OCI-LY7 (cell line): ENCODE data around the gene DLGAP1. TPM values are rescaled to one million over a fixed set of nuclear protein-coding genes. Genes with fewer than 3 reads are reported as not detected.

ENCODE experiments used
- BruUV-seq: library from RNA; stranded (reverse); fragments of 400-500 nt; replicated peaks from 2 replicates; lab custom pipeline; 2021; lab: Mats Ljungman, UMichigan
- CTCF ChIA-PET: fragments of 300-600 bp; sonication (Branson Sonifier 250); formaldehyde crosslinking; loops from one replicate; lab custom pipeline; 2022; ENCODE audit warnings: antibody characterized with exemption; ENCODE audit not compliant: unreplicated experiment; lab: Charles Lee
- POLR2A ChIA-PET: fragments of 300-600 bp; sonication (Branson Sonifier 250); formaldehyde crosslinking; loops from one replicate; lab custom pipeline; 2022; ENCODE audit warnings: antibody characterized with exemption; lab: Charles Lee
- DNase-seq: peaks from one replicate; pipeline ENCODE4 v3.0.0-alpha.2; 2015; ENCODE audit warnings: low spot score
- H2AFZ ChIP-seq: fragments of 200-600 bp; sonication (generic), shearing (Covaris generic); 2 replicates; pipeline ENCODE4 v1.6.1; 2014; ENCODE audit warnings: mild to moderate bottlenecking, antibody characterized with exemption, low read length, moderate library complexity
- H3K27ac ChIP-seq: fragments of 200-600 bp; sonication (generic); 2 replicates; pipeline ENCODE4 v1.5.1; 2014; ENCODE audit warnings: mixed run types, low read depth, mild to moderate bottlenecking, moderate library complexity, low read length, inconsistent platforms; ENCODE audit not compliant: poor library complexity, severe bottlenecking
- H3K36me3 ChIP-seq: fragments of 200-600 bp; sonication (generic); 2 replicates; pipeline ENCODE4 v1.6.1; 2014; ENCODE audit warnings: mild to moderate bottlenecking, antibody characterized with exemption, low read length, moderate library complexity, mixed read lengths; ENCODE audit not compliant: insufficient read depth
- H3K4me1 ChIP-seq: fragments of 200-600 bp; sonication (generic); 2 replicates; pipeline ENCODE4 v1.5.1; 2014; ENCODE audit warnings: mild to moderate bottlenecking, low read length; ENCODE audit not compliant: insufficient read depth, poor library complexity, severe bottlenecking
- H3K4me2 ChIP-seq: fragments of 200-600 bp; sonication (generic); 2 replicates; pipeline ENCODE4 v1.6.1; 2014; ENCODE audit warnings: mild to moderate bottlenecking, low read length
- H3K4me3 ChIP-seq: fragments of 200-600 bp; sonication (generic); 2 replicates; pipeline ENCODE4 v1.5.1; 2014; ENCODE audit warnings: mild to moderate bottlenecking, low read depth, low read length; ENCODE audit not compliant: poor library complexity, severe bottlenecking
- H3K79me2 ChIP-seq: fragments of 200-600 bp; sonication (generic); 2 replicates; pipeline ENCODE4 v1.6.1; 2016; ENCODE audit warnings: low read depth, mild to moderate bottlenecking, low read length, moderate library complexity, mixed read lengths; ENCODE audit not compliant: insufficient read depth
- H3K9me2 ChIP-seq: fragments of 200-600 bp; sonication (generic); 2 replicates; pipeline ENCODE4 v1.6.1; 2016; ENCODE audit warnings: mild to moderate bottlenecking, low read length, mixed read lengths; ENCODE audit not compliant: insufficient read depth
- H3K9me3 ChIP-seq: fragments of 200-600 bp; sonication (generic); 2 replicates; pipeline ENCODE4 v1.6.1; 2014; ENCODE audit warnings: mild to moderate bottlenecking, mixed run types, low read length, mixed read lengths
- H4K20me1 ChIP-seq: fragments of 200-600 bp; sonication (generic); 2 replicates; pipeline ENCODE4 v1.6.1; 2014; ENCODE audit warnings: mild to moderate bottlenecking, antibody characterized with exemption, low read length, moderate library complexity, mixed read lengths; ENCODE audit not compliant: insufficient read depth
- EZH2phosphoT487 ChIP-seq: fragments of 200-600 bp; sonication (generic); IDR thresholded peaks from 2 replicates; pipeline ENCODE4 v1.6.1; 2018; ENCODE audit warnings: low read depth, borderline replicate concordance, mild to moderate bottlenecking, mixed run types, antibody characterized with exemption, low read length, moderate library complexity, mixed read lengths
- intact Hi-C: fragments of 100-400 bp; cut with micrococcal nuclease; formaldehyde crosslinking; loops from one replicate; pipeline ENCODE4 v1.10.0; 2022; ENCODE audit not compliant: unreplicated experiment
- total RNA-seq, 2 experiments: library from RNA; depleted of rRNA in 1 of 2; stranded (reverse); fragments of >200 nt in 1 of 2; shearing (Covaris generic) in 1 of 2; gene quantifications; 2 replicates each; pipeline ENCODE4 v1.2.3, GENCODE V29; 2014 to 2022
- TF ChIP-seq, protein P1 (sequence below): fragments of 200-600 bp; sonication (generic); conservative IDR thresholded peaks from 2 replicates; pipeline ENCODE4 v1.5.1; 2014; ENCODE audit warnings: mild to moderate bottlenecking, antibody characterized with exemption, low read length, moderate library complexity, mixed read lengths

Gene DLGAP1
- total RNA-seq, 2 experiments from 2014 or later: 0.22 TPM; not detected in 1

DNA sequence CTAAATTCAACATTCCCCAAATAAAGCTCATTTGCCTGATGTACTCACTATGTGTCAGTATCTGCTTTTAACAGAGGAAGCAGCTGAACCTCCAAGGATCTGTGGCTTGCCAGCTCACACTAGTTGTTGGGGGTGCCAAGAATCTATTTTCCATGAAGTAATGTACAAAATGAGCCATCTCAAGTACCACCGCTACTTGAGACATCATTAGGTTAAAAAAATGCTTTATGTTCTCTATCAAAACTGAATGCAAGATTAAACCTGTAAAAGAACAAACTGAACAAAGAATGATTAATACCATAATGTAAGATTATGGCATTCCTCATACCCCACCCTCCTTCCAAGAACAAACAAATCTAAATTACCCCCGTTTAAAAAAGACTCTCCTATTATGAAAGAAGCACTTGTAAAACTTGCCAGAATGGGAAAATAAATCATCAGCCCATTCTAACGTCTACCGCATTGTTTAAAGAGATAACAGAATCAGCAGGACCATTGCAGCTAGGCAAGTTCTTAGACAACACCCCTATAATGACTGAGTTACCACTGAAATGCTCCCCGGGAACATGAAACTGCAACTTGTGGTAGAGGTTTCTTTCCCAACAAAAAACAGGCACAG, 471.6 kb downstream of the DLGAP1 start:
- Histone ChIP-seq H3K4me3 (no peak overlapping the region), H3K27ac (no peak overlapping the region), H3K9me3 (peaks cover 11% of the 10 kb centered on the region; the same call in 1 of the 2 replicates), H3K36me3 (no peaks in the 10 kb centered on the region), H3K4me1 (peaks cover 13% of the 10 kb centered on the region), H3K79me2 (no peaks in the 10 kb centered on the region), H4K20me1 (no peaks in the 10 kb centered on the region), H3K4me2 (no peak overlapping the region), H2AFZ (peak overlapping the region; percentile 92; the same call in 1 of the 2 replicates), H3K9me2 (no peaks in the 10 kb centered on the region)
- DNase-seq: no peak
- ChIA-PET CTCF (no interaction called here), POLR2A (interaction anchor here (0.9 kb wide), 1 partner anchor 73 kb away, joined by 3 read pairs; no protein-coding TSS in a partner anchor)
- TF ChIP-seq EZH2phosphoT487: no peak
- TF ChIP-seq, protein P1, sequence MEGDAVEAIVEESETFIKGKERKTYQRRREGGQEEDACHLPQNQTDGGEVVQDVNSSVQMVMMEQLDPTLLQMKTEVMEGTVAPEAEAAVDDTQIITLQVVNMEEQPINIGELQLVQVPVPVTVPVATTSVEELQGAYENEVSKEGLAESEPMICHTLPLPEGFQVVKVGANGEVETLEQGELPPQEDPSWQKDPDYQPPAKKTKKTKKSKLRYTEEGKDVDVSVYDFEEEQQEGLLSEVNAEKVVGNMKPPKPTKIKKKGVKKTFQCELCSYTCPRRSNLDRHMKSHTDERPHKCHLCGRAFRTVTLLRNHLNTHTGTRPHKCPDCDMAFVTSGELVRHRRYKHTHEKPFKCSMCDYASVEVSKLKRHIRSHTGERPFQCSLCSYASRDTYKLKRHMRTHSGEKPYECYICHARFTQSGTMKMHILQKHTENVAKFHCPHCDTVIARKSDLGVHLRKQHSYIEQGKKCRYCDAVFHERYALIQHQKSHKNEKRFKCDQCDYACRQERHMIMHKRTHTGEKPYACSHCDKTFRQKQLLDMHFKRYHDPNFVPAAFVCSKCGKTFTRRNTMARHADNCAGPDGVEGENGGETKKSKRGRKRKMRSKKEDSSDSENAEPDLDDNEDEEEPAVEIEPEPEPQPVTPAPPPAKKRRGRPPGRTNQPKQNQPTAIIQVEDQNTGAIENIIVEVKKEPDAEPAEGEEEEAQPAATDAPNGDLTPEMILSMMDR: no peak
- intact Hi-C loops: no loop called here
- no TSS peak for BruUV-seq

- H3K27ac ChIP-seq: no peak overlapping the region
- POLR2A ChIA-PET: interaction anchor here (0.9 kb wide), 1 partner anchor 74 kb away, joined by 3 read pairs; no protein-coding TSS in a partner anchor
- no peaks in the 10 kb centered on the region for H4K20me1 ChIP-seq
- no peak overlapping the region for H3K4me2 ChIP-seq
- peaks cover 11% of the 10 kb centered on the region; the same call in 1 of the 2 replicates for H3K9me3 ChIP-seq
- H3K79me2 ChIP-seq: no peaks in the 10 kb centered on the region
- H3K4me1 ChIP-seq: peaks cover 12% of the 10 kb centered on the region
- H2AFZ ChIP-seq: no peak overlapping the region
- no peaks in the 10 kb centered on the region for H3K9me2 ChIP-seq
- no peak for TF ChIP-seq EZH2phosphoT487
- TF ChIP-seq, protein P1: no peak
- BruUV-seq: no TSS peak
- CTCF ChIA-PET: no interaction called here
- intact Hi-C loops: no loop called here
- DNase-seq: no peak
- H3K36me3 ChIP-seq: no peaks in the 10 kb centered on the region
- H3K4me3 ChIP-seq: no peak overlapping the region
Measured at GRCh38 chr18:3982541-3982940, 472.6 kb downstream of the DLGAP1 start.

DNA sequence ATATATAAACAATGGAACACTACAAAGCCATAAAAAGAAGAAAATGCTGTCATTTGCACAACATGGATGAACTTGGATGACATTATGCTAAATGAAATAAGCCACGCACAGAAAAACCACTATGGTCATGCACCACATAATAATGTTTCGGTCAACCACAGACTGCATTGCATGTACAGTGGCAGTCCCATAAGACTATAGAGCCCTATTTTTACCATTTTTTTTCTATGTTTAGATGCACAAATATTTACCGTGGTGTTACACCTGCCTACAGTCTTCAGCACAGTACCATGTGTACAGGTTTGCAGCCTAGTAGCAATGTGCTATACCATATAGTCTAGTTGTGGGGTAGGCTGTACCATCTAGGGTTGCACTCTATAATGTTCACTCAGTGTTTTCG, 476.1 kb downstream of the DLGAP1 start:
- no peak overlapping the region for H3K4me2 ChIP-seq
- H3K9me2 ChIP-seq: no peaks in the 10 kb centered on the region
- CTCF ChIA-PET: no interaction called here
- H3K9me3 ChIP-seq: peaks cover 11% of the 10 kb centered on the region; the same call in 1 of the 2 replicates
- BruUV-seq: no TSS peak
- no peaks in the 10 kb centered on the region for H3K79me2 ChIP-seq
- no peaks in the 10 kb centered on the region for H4K20me1 ChIP-seq
- no peak for DNase-seq
- no peak overlapping the region for H3K27ac ChIP-seq
- H3K4me3 ChIP-seq: no peak overlapping the region
- no peaks in the 10 kb centered on the region for H3K36me3 ChIP-seq
- no peak for TF ChIP-seq EZH2phosphoT487
- TF ChIP-seq, protein P1: no peak
- intact Hi-C loops: no loop called here
- POLR2A ChIA-PET: interaction anchor here (0.7 kb wide), 1 partner anchor 12 kb away, joined by 3 read pairs; no protein-coding TSS in a partner anchor
- H3K4me1 ChIP-seq: no peaks in the 10 kb centered on the region
- no peak overlapping the region for H2AFZ ChIP-seq
